Peyer's patch (tissue), 4 donors: ENCODE data around the gene CCNYL1. TPM values are rescaled to one million over a fixed set of nuclear protein-coding genes. Genes with fewer than 3 reads are reported as not detected.

Experiments
- DNase-seq, 3 donors: peaks; one replicate each; pipeline ENCODE4 v3.0.0-alpha.2; 2017 to 2019
- H3K27ac ChIP-seq, 4 donors: fragments of 200-600 bp; sonication (generic); one replicate each; pipeline ENCODE4 v1.5.1; 2016 to 2019
- H3K27me3 ChIP-seq, 2 donors: fragments of 200-600 bp; sonication (generic); one replicate each; pipeline ENCODE4 v1.5.1; 2019
- H3K36me3 ChIP-seq, 3 donors: fragments of 200-600 bp; sonication (generic); one replicate each; pipeline ENCODE4 v1.5.1; 2016 to 2019
- H3K4me1 ChIP-seq, 4 donors: fragments of 200-600 bp; sonication (generic); one replicate each; pipeline ENCODE4 v1.5.1; 2016 to 2019
- H3K4me3 ChIP-seq, 4 donors: fragments of 200-600 bp; sonication (generic); 1 replicate in 3 of 4; 2 replicates in 1 of 4; pipeline ENCODE4 v1.5.1; 2016 to 2019; ENCODE audit warnings: mild to moderate bottlenecking in 1 of 4
- H3K9me3 ChIP-seq, 4 donors: fragments of 200-600 bp; sonication (generic); one replicate each; pipeline ENCODE4 v1.5.1; 2016 to 2019; ENCODE audit warnings: mild to moderate bottlenecking in 1 of 4
- CTCF ChIP-seq, 6 experiments: fragments of 450-650 bp in 4 of 6; fragments of 200-600 bp in 2 of 6; sonication (generic) in 1 of 6; IDR thresholded peaks; one replicate each; pipeline ENCODE4 v1.5.1; 2017 to 2019; ENCODE audit warnings: antibody characterized with exemption in 6 of 6, mild to moderate bottlenecking in 3 of 6, moderate library complexity in 1 of 6
- POLR2A ChIP-seq, 2 donors: fragments of 450-650 bp; IDR thresholded peaks; one replicate each; pipeline ENCODE4 v1.5.1; 2017; ENCODE audit warnings: antibody characterized with exemption in 2 of 2, mild to moderate bottlenecking in 2 of 2, moderate library complexity in 2 of 2
- total RNA-seq, 4 donors: library from RNA; depleted of rRNA; stranded (reverse); fragments of >200 nt; gene quantifications; one replicate each; pipeline ENCODE4 v1.1.0, GENCODE V29; 2016

Gene CCNYL1
- total RNA-seq, 4 donors from 2014 or later: 11.6 to 22.6 (median 18.4) TPM

DNA sequence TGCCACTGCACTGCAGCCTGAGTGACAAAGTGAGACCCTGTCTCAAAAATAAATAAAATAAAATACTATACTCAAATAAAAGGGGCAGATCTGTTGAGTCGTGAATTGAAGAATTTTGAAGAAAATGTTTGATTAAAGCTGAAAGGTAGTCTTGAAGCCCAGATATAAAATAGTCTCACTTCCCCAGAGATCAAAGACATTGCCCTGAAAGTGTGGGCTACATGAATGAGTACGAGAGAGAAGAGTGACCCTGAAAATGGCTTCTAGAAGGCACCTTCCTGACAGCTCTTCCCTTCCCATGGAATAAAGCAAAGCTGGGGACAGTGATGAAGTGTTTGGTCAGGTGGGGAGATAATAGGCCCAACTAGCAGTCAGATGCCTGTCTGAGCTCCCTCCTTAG, 72.1 kb downstream of the CCNYL1 start:
- Histone ChIP-seq H3K4me1 (peaks cover 0 to 11% (median 2%) of the 10 kb centered on the region in 4 donors), H3K4me3 (no peak overlapping the region), H3K27ac (no peak overlapping the region), H3K36me3 (no peaks in the 10 kb centered on the region), H3K9me3 (no peaks in the 10 kb centered on the region), H3K27me3 (no peaks in the 10 kb centered on the region)
- DNase-seq: no peak
- TF ChIP-seq CTCF (IDR thresholded peaks at IDR 0.05) (no peak), POLR2A (IDR thresholded peaks at IDR 0.05) (no peak)

- H3K4me3 ChIP-seq: no peak overlapping the region
- no peak for TF ChIP-seq CTCF (IDR thresholded peaks at IDR 0.05)
- TF ChIP-seq POLR2A (IDR thresholded peaks at IDR 0.05): no peak
- H3K27ac ChIP-seq: no peak overlapping the region
- H3K4me1 ChIP-seq: peaks cover 0 to 11% (median 2%) of the 10 kb centered on the region in 4 donors
- H3K9me3 ChIP-seq: no peaks in the 10 kb centered on the region
- no peak for DNase-seq
- no peaks in the 10 kb centered on the region for H3K27me3 ChIP-seq
- H3K36me3 ChIP-seq: no peaks in the 10 kb centered on the region
Observed at GRCh38 chr2:207784898-207785297, 73.5 kb downstream of the CCNYL1 start.

DNA sequence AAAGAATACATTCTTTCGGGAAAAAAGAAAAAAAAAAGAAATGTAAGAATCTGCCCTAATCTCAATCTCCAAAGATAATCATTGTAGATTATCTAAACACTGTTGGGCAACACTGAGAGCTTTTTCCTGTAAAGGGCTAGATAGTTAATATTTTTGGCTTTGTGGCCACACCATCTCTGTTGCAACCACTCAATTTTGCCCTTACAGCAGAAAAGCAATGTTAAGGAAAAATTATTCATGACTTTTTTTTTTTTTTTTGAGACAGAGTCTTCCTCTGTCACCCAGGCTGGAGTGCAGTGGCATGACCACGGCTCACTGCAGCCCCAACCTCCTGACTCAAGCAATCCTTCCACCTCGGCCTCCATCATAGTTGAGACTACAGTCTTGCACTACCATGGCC, 75.6 kb downstream of the CCNYL1 start:
- H3K9me3 ChIP-seq: no peaks in the 10 kb centered on the region
- no peak overlapping the region for H3K4me3 ChIP-seq
- no peaks in the 10 kb centered on the region for H3K36me3 ChIP-seq
- H3K27me3 ChIP-seq: no peaks in the 10 kb centered on the region
- peaks cover 0 to 14% (median 2%) of the 10 kb centered on the region in 4 donors for H3K4me1 ChIP-seq
- no peak overlapping the region for H3K27ac ChIP-seq
- DNase-seq: no peak
- TF ChIP-seq CTCF (IDR thresholded peaks at IDR 0.05): no peak
- TF ChIP-seq POLR2A (IDR thresholded peaks at IDR 0.05): no peak

DNA sequence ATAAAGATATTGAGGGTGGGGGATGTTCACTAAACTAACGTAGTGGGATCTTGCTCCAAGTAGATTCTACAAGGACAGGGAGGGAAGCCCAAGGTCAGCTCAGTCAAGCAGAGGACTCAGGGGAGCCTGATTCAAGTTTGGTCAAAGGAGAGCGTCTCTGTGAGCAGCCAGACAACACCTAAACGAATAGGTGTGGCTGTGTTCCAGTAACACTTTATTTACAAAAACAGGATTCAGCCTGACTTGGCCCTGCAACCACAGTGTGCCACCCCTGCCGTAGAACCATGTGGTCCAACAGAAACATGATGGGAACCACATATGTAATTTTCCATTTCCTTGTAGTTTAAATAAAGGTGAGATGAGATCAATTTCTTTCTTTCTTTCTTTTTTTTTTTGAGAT, 76.4 kb downstream of the CCNYL1 start:
- Histone ChIP-seq H3K27ac (no peak overlapping the region), H3K27me3 (no peaks in the 10 kb centered on the region), H3K9me3 (no peaks in the 10 kb centered on the region), H3K4me3 (no peak overlapping the region), H3K4me1 (peaks cover 0 to 14% (median 0%) of the 10 kb centered on the region in 4 donors), H3K36me3 (no peaks in the 10 kb centered on the region)
- DNase-seq: no peak
- TF ChIP-seq POLR2A (IDR thresholded peaks at IDR 0.05) (no peak), CTCF (IDR thresholded peaks at IDR 0.05) (no peak)

GRCh38 chr2:207790898-207791297, 79.5 kb downstream of the CCNYL1 start:
- Histone ChIP-seq H3K4me1 (peaks cover 0 to 9% (median 0%) of the 10 kb centered on the region in 4 donors), H3K36me3 (no peaks in the 10 kb centered on the region), H3K4me3 (no peak overlapping the region), H3K27me3 (no peaks in the 10 kb centered on the region), H3K9me3 (no peaks in the 10 kb centered on the region), H3K27ac (no peak overlapping the region)
- TF ChIP-seq POLR2A (IDR thresholded peaks at IDR 0.05) (no peak), CTCF (IDR thresholded peaks at IDR 0.05) (no peak)
- no peak for DNase-seq
